Fibroblast of villous mesenchyme (primary cell): ENCODE data around the gene PI4KB. TPM values are rescaled to one million over a fixed set of nuclear protein-coding genes. Genes with fewer than 3 reads are reported as not detected.

ENCODE experiments used
- DNase-seq: peaks from one replicate; pipeline ENCODE4 v3.0.0-alpha.2; 2010; ENCODE audit warnings: low read depth
- H3K4me3 ChIP-seq: 2 replicates; pipeline ENCODE4 v1.5.1; 2011; ENCODE audit warnings: low read depth, mild to moderate bottlenecking, low read length
- CTCF ChIP-seq: IDR thresholded peaks from 2 replicates; pipeline ENCODE4 v1.5.1; 2012; ENCODE audit warnings: low read depth, mild to moderate bottlenecking, low read length; ENCODE audit not compliant: insufficient read depth
- small RNA-seq: library from RNA; depleted of rRNA; stranded (forward); fragments of <200 nt; gene quantifications from one replicate; pipeline ENCODE3, GENCODE V24; 2012
- total RNA-seq: library from RNA; depleted of rRNA; stranded (reverse); fragments of >200 nt; gene quantifications from 2 replicates; pipeline ENCODE4 v1.2.3, GENCODE V29; 2012

Gene PI4KB
- total RNA-seq, 1 donor: 85.5 TPM

- TF ChIP-seq CTCF: no peak
- peak; percentile 10 for DNase-seq
- H3K4me3 ChIP-seq: peak overlapping the region; percentile 96
Observed at GRCh38 chr1:151255381-151255780, 71.8 kb downstream of the PI4KB start.

GRCh38 chr1:151254217-151255213 is 72.7 kb downstream of the PI4KB start, which contains the start of gene PSMD4:
Gene PSMD4, plus strand, starts transcription at chr1:151254734. Its CDS starts 49 bp downstream, at chr1:151254783.
- H3K4me3 ChIP-seq: peak within 1 kb of the TSS; percentile 96
- peak; percentile 98 for DNase-seq
- TF ChIP-seq CTCF: no peak

GRCh38 chr1:151251656-151252470 is 75.4 kb downstream of the PI4KB start:
- peak; percentile 84 for DNase-seq
- H3K4me3 ChIP-seq: no peak overlapping the region
- peak; percentile 87 for TF ChIP-seq CTCF

- no peak for DNase-seq
- no peak for TF ChIP-seq CTCF
Observed at GRCh38 chr1:151246786-151247185, 80.4 kb downstream of the PI4KB start.

GRCh38 chr1:151243683-151244216 is 83.5 kb downstream of the PI4KB start:
- no peak for TF ChIP-seq CTCF
- DNase-seq: no peak
- H3K4me3 ChIP-seq: no peak overlapping the region

More at GRCh38 chr1:151246786-151247185, 80.4 kb downstream of the PI4KB start:
- no peak overlapping the region for H3K4me3 ChIP-seq

- DNase-seq: no peak
- H3K4me3 ChIP-seq: no peak overlapping the region
- no peak for TF ChIP-seq CTCF
Observed at GRCh38 chr1:151242442-151242841, 84.8 kb downstream of the PI4KB start.

Small RNAs within 50 kb of the gene (small RNA-seq; reads per million reads assigned to genes)
- not detected for gene RN7SL444P

Other genes starting within 250 kb of the PI4KB start
- 0.86 and 1.3 TPM in 2 replicates for gene SEMA6C, start 180.8 kb downstream of the PI4KB start, total RNA-seq
- not detected in 2 replicates for gene TNFAIP8L2, start 170.8 kb downstream of the PI4KB start, total RNA-seq
- gene LYSMD1, start 161.5 kb downstream of the PI4KB start, total RNA-seq: 10.0 and 11.7 TPM in 2 replicates
- gene SCNM1, start 161.3 kb downstream of the PI4KB start, total RNA-seq: 23.7 and 31.2 TPM in 2 replicates
- gene TMOD4, start 151.4 kb downstream of the PI4KB start, total RNA-seq: not detected in 2 replicates
- gene VPS72, start 137.2 kb downstream of the PI4KB start, total RNA-seq: 40.3 and 44.0 TPM in 2 replicates
- 78.3 and 131 TPM in 2 replicates for gene PIP5K1A, start 128.9 kb downstream of the PI4KB start, total RNA-seq
- 135 and 139 TPM in 2 replicates for gene PSMD4, start 72.7 kb downstream of the PI4KB start, total RNA-seq
- 12.6 and 16.4 TPM in 2 replicates for gene ZNF687, start 45.1 kb downstream of the PI4KB start, total RNA-seq
- 34.8 and 58.7 TPM in 2 replicates for gene RFX5, start 19.8 kb upstream of the PI4KB start, total RNA-seq
- gene SELENBP1, start 45.3 kb upstream of the PI4KB start, total RNA-seq: 23.3 and 27.7 TPM in 2 replicates
- 427 and 490 TPM in 2 replicates for gene PSMB4, start 72.2 kb upstream of the PI4KB start, total RNA-seq
- gene POGZ, start 132.1 kb upstream of the PI4KB start, total RNA-seq: 28.0 and 31.1 TPM in 2 replicates
- under 0.01 TPM in 1 of 2 replicates, not detected in the other for gene CGN, start 184.0 kb upstream of the PI4KB start, total RNA-seq
- 16.8 and 32.8 TPM in 2 replicates for gene TUFT1, start 212.9 kb upstream of the PI4KB start, total RNA-seq